Activated T-cell treated with anti-CD3 and anti-CD28 coated beads, Interleukin-2, amount 50 U/mL, for 24 hours (primary cell): ENCODE data around the gene MAPK10.
"Not testable (repeated sequence)": the region's sequence is repeated elsewhere in the genome, so short reads cannot be mapped to it uniquely, and the experiment has no call there.

Experiments used
- DNase-seq: peaks from one replicate; pipeline ENCODE4 v3.0.0-alpha.2; 2020
- H3K27ac Mint-ChIP-seq: 2 replicates; pipeline ENCODE4 v1.8.0; 2020; ENCODE audit warnings: mild to moderate bottlenecking, mixed read lengths
- H3K27me3 Mint-ChIP-seq: 2 replicates; pipeline ENCODE4 v1.8.0; 2020; ENCODE audit warnings: mixed read lengths
- H3K36me3 Mint-ChIP-seq: 2 replicates; pipeline ENCODE4 v1.8.0; 2020; ENCODE audit warnings: low read depth, mixed read lengths
- H3K4me1 Mint-ChIP-seq: 2 replicates; pipeline ENCODE4 v1.8.0; 2020; ENCODE audit warnings: low read depth, mixed read lengths
- H3K4me3 Mint-ChIP-seq: 2 replicates; pipeline ENCODE4 v1.8.0; 2020; ENCODE audit warnings: mild to moderate bottlenecking, moderate library complexity, mixed read lengths
- H3K9me3 Mint-ChIP-seq: 2 replicates; pipeline ENCODE4 v1.8.0; 2020; ENCODE audit warnings: mixed read lengths

Gene MAPK10

GRCh38 chr4:86055898-86056297, 304.0 kb downstream of the MAPK10 start:
- no peak for DNase-seq
- Mint-ChIP-seq H3K4me1 (no peaks in the 10 kb centered on the region), H3K4me3 (no peak overlapping the region), H3K27me3 (no peaks in the 10 kb centered on the region), H3K27ac (no peak overlapping the region), H3K9me3 (no peaks in the 10 kb centered on the region), H3K36me3 (no peaks in the 10 kb centered on the region)

- DNase-seq, result no peak
- Mint-ChIP-seq H3K27me3 (no peaks in the 10 kb centered on the region), H3K4me1 (no peaks in the 10 kb centered on the region), H3K36me3 (no peaks in the 10 kb centered on the region), H3K4me3 (no peak overlapping the region), H3K27ac (no peak overlapping the region), H3K9me3 (no peaks in the 10 kb centered on the region)
Measured at GRCh38 chr4:86054286-86055032, 305.4 kb downstream of the MAPK10 start.

GRCh38 chr4:86050496-86050895, 309.4 kb downstream of the MAPK10 start:
- no peaks in the 10 kb centered on the region for H3K9me3 Mint-ChIP-seq
- DNase-seq, result no peak
- H3K36me3 Mint-ChIP-seq, result no peaks in the 10 kb centered on the region
- no peak overlapping the region for H3K27ac Mint-ChIP-seq
- H3K4me3 Mint-ChIP-seq, result no peak overlapping the region
- no peaks in the 10 kb centered on the region for H3K27me3 Mint-ChIP-seq
- no peaks in the 10 kb centered on the region for H3K4me1 Mint-ChIP-seq

- no peaks in the 10 kb centered on the region for H3K27me3 Mint-ChIP-seq
- no peaks in the 10 kb centered on the region for H3K9me3 Mint-ChIP-seq
- H3K4me3 Mint-ChIP-seq, result no peak overlapping the region
- DNase-seq, result no peak
- no peaks in the 10 kb centered on the region for H3K36me3 Mint-ChIP-seq
- H3K4me1 Mint-ChIP-seq, result no peaks in the 10 kb centered on the region
- no peak overlapping the region for H3K27ac Mint-ChIP-seq
Measured at GRCh38 chr4:86048426-86048825, 311.4 kb downstream of the MAPK10 start.

- no peak overlapping the region for H3K27ac Mint-ChIP-seq
- H3K27me3 Mint-ChIP-seq, result no peaks in the 10 kb centered on the region
- no peak for DNase-seq
- H3K9me3 Mint-ChIP-seq, result no peaks in the 10 kb centered on the region
- H3K4me3 Mint-ChIP-seq, result no peak overlapping the region
- H3K36me3 Mint-ChIP-seq, result no peaks in the 10 kb centered on the region
- no peaks in the 10 kb centered on the region for H3K4me1 Mint-ChIP-seq
Measured at GRCh38 chr4:86044593-86044985, 315.3 kb downstream of the MAPK10 start.

GRCh38 chr4:86043755-86044592, 315.9 kb downstream of the MAPK10 start:
- Mint-ChIP-seq H3K4me3 (no peak overlapping the region), H3K36me3 (no peaks in the 10 kb centered on the region), H3K4me1 (no peaks in the 10 kb centered on the region), H3K27ac (no peak overlapping the region), H3K27me3 (no peaks in the 10 kb centered on the region), H3K9me3 (no peaks in the 10 kb centered on the region)
- no peak for DNase-seq

- no peaks in the 10 kb centered on the region for H3K9me3 Mint-ChIP-seq
- H3K4me1 Mint-ChIP-seq, result no peaks in the 10 kb centered on the region
- no peak for DNase-seq
- H3K4me3 Mint-ChIP-seq, result no peak overlapping the region
- no peak overlapping the region for H3K27ac Mint-ChIP-seq
- no peaks in the 10 kb centered on the region for H3K36me3 Mint-ChIP-seq
- no peaks in the 10 kb centered on the region for H3K27me3 Mint-ChIP-seq
Measured at GRCh38 chr4:86038037-86038436, 321.8 kb downstream of the MAPK10 start.

- H3K27ac Mint-ChIP-seq, result no peak overlapping the region
- H3K9me3 Mint-ChIP-seq, result no peaks in the 10 kb centered on the region
- no peak overlapping the region for H3K4me3 Mint-ChIP-seq
- no peaks in the 10 kb centered on the region for H3K36me3 Mint-ChIP-seq
- no peaks in the 10 kb centered on the region for H3K4me1 Mint-ChIP-seq
- peaks cover 4% of the 10 kb centered on the region for H3K27me3 Mint-ChIP-seq
- no peak for DNase-seq
Measured at GRCh38 chr4:86036736-86037135, 323.1 kb downstream of the MAPK10 start.

GRCh38 chr4:86035688-86036087, 324.2 kb downstream of the MAPK10 start:
- Mint-ChIP-seq H3K4me3 (no peak overlapping the region), H3K27me3 (peaks cover 4% of the 10 kb centered on the region), H3K36me3 (no peaks in the 10 kb centered on the region), H3K9me3 (no peaks in the 10 kb centered on the region), H3K27ac (no peak overlapping the region), H3K4me1 (no peaks in the 10 kb centered on the region)
- DNase-seq, result no peak

GRCh38 chr4:86034616-86035015, 325.2 kb downstream of the MAPK10 start:
- Mint-ChIP-seq H3K4me3 (no peak overlapping the region), H3K9me3 (no peaks in the 10 kb centered on the region), H3K4me1 (no peaks in the 10 kb centered on the region), H3K27ac (no peak overlapping the region), H3K27me3 (peaks cover 4% of the 10 kb centered on the region), H3K36me3 (no peaks in the 10 kb centered on the region)
- DNase-seq, result no peak

GRCh38 chr4:86033171-86033570, 326.7 kb downstream of the MAPK10 start:
- Mint-ChIP-seq H3K9me3 (no peaks in the 10 kb centered on the region), H3K4me1 (no peaks in the 10 kb centered on the region), H3K27ac (no peak overlapping the region), H3K4me3 (no peak overlapping the region), H3K27me3 (peaks cover 4% of the 10 kb centered on the region), H3K36me3 (no peaks in the 10 kb centered on the region)
- no peak for DNase-seq

GRCh38 chr4:86032476-86033022, 327.3 kb downstream of the MAPK10 start:
- no peaks in the 10 kb centered on the region for H3K9me3 Mint-ChIP-seq
- no peak overlapping the region for H3K27ac Mint-ChIP-seq
- H3K4me1 Mint-ChIP-seq, result no peaks in the 10 kb centered on the region
- no peak overlapping the region for H3K4me3 Mint-ChIP-seq
- no peaks in the 10 kb centered on the region for H3K36me3 Mint-ChIP-seq
- peaks cover 4% of the 10 kb centered on the region for H3K27me3 Mint-ChIP-seq
- no peak for DNase-seq

- no peaks in the 10 kb centered on the region for H3K4me1 Mint-ChIP-seq
- no peak overlapping the region for H3K27ac Mint-ChIP-seq
- no peak for DNase-seq
- no peaks in the 10 kb centered on the region for H3K36me3 Mint-ChIP-seq
- no peak overlapping the region for H3K4me3 Mint-ChIP-seq
- H3K9me3 Mint-ChIP-seq, result no peaks in the 10 kb centered on the region
- H3K27me3 Mint-ChIP-seq, result peaks cover 4% of the 10 kb centered on the region
Measured at GRCh38 chr4:86031927-86032326, 327.9 kb downstream of the MAPK10 start.

GRCh38 chr4:86026720-86027119, 333.1 kb downstream of the MAPK10 start:
- Mint-ChIP-seq H3K27ac (no peak overlapping the region), H3K4me3 (no peak overlapping the region), H3K9me3 (no peaks in the 10 kb centered on the region), H3K36me3 (no peaks in the 10 kb centered on the region), H3K27me3 (no peaks in the 10 kb centered on the region), H3K4me1 (no peaks in the 10 kb centered on the region)
- DNase-seq, result no peak

- H3K4me1 Mint-ChIP-seq, H3K9me3 Mint-ChIP-seq, H3K27ac Mint-ChIP-seq, H3K36me3 Mint-ChIP-seq, H3K4me3 Mint-ChIP-seq, H3K27me3 Mint-ChIP-seq, DNase-seq: not testable (repeated sequence)
Measured at GRCh38 chr4:86021671-86022070, 338.2 kb downstream of the MAPK10 start.
